Fibroblast of skin of back (primary cell): ENCODE results near the gene IQCF2. TPM values are rescaled to one million over a fixed set of nuclear protein-coding genes. Genes with fewer than 3 reads are reported as not detected.
"Not testable (repeated sequence)": the region's sequence is repeated elsewhere in the genome, so short reads cannot be mapped to it uniquely, and the experiment has no call there.

ENCODE experiments used
- DNase-seq: peaks from one replicate; pipeline ENCODE4 v3.0.0-alpha.2; 2013
- polyA plus RNA-seq, 2 experiments: library from polyadenylated mRNA; unstranded; fragments of 120-200 nt; gene quantifications; one replicate each; pipeline ENCODE4 v1.2.1, GENCODE V29; 2013; ENCODE audit not compliant: insufficient read length in 2 of 2

Gene IQCF2
- not detected for polyA plus RNA-seq (2013, experiment 1 of 2; ENCODE audit: insufficient read length)
- polyA plus RNA-seq (2013, experiment 2 of 2; ENCODE audit: insufficient read length): not detected

DNA sequence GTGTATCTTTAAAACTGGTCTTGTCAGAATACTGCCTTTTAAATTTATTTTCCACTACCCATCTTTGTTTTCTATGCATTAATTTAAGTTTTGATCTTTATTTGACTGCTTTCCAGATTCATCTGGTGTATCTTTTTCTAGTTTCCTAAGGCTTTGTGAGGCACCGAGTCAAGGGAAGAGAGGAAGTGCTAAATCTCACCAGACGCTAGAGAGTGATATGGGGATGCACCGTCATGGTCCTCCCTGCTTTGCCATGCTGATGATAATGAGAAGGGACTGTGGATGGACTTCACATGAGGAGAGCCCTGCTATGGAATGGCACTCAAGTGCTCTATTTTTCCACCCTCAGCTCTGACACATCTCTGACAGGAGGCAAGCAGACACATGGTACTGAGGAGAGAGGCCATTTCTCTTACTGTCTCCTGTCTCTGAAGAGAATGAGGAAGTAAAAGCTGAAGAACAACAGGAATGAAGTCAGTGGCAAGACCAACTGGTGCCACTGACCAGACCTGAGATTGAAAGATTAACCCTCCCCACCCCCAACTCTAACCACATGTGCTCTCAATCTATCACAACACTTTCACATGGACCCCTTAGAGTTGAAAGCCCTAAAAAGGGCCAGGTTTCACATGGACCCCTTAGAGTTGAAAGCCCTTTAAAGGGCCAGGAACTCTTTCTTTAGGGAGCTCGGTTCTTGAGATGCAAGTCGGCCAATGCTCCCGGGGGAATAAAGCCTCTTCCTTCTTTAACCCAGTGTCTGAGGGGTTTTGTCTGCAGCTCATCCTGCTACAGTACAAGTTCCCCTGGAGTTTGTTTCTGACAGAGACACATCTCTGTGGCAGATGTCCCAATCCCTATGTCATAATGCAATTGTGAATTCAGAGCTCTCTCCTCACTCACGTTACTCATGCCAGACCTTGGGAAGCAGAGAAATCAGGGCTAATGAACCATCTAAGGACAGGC is at the start of gene IQCF2:
IQCF2 (plus strand) TSS at position 913 of the 963 bp plus-strand sequence. CDS start 52 bp downstream, outside the sequence.
- DNase-seq: no peak

DNA sequence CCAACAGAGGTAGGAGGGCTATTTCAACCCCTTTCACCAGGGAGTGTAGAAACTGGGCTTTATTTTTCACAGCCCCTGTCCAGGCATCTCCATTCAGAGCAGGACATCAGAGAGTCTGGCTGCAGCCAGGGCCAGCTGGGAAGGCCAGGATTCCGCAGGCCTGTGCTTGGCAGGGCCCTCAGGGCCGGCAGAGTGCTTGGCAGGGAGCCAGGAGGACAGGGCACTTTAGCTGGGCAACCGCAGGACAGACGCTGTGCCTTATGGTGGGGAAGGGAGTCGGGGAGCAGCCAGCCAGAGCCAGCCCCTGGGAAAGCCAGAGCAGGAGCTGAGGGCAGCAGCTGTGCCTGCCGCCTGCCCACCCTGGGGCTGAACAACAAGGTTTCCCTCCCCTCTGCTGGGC is 47.9 kb upstream of the IQCF2 start:
- DNase-seq: no peak

DNA sequence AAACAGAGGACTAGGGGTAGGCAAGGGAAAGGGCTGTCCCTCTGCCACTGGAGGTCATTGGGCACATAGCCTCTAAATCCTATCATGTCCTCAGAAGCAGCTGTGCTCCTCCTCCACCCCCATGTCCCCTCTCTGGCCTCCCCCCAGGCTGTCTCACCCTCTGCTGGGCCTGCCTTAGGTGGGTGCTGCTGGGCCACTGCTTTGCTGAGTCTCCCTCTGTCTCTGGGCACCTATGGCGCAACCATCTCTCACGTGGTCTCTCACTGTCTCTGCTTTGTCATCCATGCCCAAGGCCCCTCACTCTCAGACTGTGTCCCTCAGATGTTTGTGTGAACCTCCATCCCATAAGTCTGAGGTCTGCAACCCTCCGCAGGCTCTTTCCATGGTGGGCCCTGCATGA is 47.4 kb upstream of the IQCF2 start:
- no peak for DNase-seq

DNA sequence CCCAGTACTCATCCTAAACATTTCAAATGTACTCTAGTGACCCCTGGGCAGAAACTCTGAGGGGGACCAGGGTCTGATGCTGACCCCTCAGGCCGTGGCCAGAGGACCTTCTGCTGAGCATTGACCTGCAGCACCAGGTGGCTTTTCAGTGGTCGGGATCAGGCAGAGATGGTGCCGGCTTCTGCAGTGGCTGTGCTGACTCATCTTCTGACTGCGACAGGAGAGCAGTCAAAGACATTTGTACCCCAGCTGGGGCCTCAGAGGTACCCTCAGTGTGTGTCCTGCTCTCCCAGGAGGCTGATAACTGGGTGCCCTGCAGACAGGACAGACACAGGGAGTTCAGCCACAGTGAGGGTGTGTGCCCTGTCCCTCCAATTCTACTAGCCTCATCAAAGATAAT is 45.8 kb upstream of the IQCF2 start:
- no peak for DNase-seq

DNA sequence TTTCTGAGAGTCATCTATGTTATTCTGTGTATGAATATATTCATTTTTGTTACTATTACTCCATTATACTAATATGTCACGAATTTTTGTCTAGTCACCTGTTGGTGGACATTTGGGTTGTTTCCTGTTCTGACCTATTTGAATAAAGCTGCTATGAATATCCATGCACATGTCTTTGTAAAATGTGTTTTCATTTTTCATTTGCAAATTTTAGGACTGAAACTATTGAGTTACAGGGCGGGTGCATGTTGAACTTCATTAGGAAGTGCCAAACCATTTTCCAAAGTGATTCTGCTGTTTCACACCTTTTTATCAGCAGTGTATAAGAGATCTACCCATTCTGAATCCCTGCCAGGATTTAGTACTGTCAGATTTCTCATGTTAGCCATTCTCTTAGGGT is 44.7 kb upstream of the IQCF2 start:
- DNase-seq: no peak

DNA sequence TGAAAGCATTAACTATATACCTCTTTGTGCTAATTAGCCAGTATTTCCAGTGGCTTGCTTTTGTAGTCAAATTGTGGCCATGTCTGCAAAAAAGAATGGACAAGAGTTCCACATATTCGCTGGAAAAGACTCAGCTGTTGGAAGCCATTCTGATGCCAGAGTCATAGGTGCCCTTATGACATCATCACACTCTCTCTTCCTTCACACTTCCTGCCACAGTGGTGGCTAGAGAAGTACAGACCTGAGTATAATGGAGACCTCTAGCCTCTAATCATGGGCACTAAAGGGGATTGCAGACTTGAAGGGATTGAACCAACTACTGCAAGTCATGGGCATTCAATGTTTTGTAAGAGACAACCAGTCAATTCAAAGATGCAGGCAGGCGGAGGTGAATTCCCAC is 44.0 kb upstream of the IQCF2 start:
- DNase-seq: no peak

DNA sequence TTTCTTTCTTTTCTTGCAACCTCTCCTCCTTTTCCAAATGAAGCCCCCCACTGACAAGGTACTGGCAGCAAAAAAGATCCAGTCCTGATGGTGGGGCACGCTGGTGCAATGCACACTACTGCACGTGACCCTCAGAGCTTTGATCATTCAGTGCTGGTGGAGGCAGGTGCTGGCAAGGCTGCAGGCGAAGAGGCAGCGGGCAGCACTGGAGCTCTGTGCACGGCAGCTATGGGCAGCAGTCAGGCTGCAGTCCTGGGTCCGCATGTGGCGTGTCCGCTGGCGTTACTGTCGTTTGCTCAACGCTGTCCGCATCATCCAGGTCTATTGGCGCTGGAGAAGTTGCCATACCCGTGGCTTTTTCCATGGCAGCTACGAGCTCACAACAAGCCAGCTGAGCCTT is 42.3 kb upstream of the IQCF2 start:
- no peak for DNase-seq

DNA sequence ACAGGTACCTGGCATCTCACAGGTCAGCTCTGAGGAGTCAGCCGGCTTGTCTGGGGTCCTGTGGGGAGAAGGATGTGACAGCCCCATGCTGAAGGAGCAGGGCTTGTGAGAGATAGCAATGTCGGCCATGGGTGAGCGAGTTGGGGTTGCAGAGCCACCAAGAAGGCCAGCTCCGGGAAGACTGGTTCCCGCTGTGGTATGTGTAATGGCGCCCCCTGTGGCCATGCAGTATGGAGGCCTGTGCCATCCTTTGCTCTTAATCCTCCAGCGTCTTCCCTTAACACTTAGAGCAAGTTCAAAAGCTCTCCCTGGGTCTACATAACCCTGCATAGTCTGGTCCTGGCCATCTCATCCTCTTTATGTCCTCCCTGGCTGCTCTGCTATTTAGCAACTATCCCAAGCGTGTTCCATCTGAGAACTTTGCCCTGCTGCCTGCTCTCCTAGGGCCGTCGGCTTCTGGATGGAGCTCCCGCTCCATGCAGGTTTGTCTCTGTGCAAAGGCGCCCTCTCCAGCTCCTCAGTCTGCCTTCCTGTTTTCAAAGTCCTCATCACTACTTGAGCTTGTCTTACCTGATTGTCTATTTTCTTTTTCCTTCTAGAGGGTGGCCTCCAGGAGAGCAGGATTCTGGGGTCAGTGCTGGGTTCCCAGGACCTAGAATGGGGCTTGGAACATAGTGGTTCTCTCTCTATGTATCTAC is 41.6 kb upstream of the IQCF2 start:
- no peak for DNase-seq

DNA sequence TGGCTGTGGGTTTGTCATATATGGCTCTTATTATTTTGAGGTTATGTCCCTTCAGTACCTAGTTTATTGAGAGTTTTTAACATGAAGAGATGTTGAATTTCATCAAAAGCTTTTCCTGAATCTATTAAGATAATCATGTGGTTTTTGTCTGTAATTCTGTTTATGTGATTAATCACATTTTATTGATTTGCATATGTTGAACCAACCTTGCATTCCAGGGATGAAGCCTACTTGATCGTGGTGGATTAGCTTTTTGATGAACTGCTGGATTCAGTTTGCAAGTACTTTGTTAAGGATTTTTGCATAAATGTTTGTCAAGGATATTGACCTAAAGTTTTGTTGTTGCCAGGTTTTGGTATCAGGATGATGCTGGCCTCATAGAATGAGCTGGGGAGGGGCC is 33.1 kb upstream of the IQCF2 start:
- DNase-seq: no peak

DNA sequence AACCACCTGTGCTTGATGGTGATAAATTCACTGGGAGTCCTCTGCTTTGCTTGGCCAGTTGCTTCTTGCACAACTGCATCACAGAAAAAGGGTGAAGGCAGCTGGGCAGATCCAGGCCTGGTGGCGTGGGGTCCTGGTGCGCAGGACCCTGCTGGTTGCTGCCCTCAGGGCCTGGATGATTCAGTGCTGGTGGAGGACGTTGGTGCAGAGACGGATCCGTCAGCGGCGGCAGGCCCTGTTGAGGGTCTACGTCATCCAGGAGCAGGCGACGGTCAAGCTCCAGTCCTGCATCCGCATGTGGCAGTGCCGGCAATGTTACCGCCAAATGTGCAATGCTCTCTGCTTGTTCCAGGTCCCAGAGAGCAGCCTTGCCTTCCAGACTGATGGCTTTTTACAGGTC is 31.1 kb upstream of the IQCF2 start:
- no peak for DNase-seq

DNA sequence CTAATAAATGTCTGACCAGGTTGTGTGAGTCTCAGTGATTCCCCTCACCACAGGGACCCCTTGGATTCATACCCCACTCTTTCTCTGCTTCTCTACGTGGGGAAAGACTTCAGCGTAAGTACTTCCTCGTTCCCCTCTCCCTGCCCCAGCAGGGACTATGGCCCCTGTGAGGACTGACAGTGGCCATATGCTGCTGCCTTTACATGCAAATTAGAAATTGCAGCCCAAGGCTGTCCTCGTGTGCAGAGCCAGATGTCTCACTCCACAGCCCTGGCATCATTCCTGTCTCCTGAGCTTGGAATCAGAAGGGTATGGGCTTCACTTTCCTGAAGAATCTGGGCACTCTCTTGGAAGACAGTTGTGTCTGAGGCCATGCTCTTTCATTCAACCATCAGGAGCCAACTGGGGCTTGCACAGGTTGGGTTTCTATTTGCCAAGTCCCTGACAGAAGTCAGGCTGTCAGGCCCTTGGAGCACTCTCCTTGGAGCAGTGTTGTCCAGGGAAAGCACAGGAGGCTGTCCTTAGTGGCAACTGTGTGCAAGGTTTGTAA is 30.5 kb upstream of the IQCF2 start:
- no peak for DNase-seq

DNA sequence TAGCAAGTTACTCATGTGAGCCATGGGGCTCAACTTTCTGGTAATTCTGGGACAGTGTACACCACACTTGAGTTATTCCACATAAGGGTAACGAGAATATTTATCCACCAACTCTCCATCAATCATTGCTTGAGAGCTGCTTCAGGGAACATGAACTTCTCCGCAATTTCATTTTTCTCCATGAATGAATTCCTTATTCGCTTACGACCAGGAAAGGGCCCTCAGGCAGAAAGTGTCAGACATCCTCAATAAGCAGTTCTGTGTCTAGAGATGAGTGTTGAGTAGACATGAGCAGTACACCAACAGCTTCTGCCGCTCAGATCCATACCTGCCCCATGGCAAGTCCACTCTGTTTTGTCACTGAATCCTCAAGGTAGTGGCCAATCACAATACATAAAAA is 24.8 kb upstream of the IQCF2 start:
- DNase-seq: no peak

DNA sequence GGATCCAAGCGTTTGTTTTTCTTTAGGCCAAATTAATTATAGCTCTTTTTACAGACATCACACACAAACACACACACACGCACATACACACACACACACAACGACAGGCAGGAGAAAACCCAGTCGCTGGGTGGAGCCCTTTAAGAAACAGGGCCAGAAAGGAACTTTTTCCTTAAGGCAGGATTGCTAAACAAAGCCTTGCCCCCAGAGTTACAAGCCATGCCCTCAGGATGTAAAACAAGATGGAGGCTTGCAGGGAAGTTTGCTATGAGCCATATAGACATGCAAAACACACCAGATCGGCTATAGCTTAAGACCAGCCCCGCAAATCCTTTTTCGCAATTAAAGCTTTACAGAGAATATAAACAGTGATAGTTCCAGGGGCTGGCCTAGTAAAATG is 16.3 kb upstream of the IQCF2 start:
- no peak for DNase-seq

DNA sequence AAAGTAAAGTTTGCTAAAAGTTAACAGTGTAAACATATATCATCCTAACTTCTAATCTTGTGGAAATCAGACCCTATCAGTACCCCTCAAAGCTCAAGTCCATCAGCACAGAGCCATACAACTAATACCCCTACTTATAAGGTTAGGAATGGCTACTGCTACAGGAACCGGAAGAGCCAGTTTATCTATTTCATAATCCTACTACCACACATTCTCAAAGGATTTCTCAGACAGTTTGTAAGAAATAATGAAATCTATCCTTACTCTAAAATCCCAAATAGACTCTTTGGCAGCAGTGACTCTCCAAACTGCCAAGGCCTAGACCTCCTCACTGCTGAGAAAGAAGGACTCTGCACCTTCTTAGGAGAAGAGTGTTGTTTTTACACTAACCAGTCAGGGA is 6.0 kb upstream of the IQCF2 start:
- not testable (repeated sequence) for DNase-seq

DNA sequence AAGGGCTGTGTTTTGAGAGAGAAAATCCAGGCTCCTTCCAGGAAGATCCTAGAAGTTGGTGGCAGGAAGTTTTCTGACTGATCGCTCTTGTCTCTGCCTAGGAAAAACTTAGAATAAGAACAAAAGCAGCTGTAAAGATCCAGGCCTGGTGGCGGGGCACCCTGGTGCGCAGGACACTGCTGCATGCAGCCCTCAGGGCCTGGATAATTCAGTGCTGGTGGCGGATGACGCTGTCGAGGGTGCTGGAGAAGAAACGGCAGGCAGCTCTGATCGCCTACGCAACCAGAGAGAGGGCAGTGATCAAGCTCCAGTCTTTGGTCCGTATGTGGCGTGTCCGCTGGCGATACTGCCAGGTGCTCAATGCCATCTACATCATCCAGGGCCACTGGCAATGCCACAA is 1.5 kb downstream of the IQCF2 start:
- no peak for DNase-seq

DNA sequence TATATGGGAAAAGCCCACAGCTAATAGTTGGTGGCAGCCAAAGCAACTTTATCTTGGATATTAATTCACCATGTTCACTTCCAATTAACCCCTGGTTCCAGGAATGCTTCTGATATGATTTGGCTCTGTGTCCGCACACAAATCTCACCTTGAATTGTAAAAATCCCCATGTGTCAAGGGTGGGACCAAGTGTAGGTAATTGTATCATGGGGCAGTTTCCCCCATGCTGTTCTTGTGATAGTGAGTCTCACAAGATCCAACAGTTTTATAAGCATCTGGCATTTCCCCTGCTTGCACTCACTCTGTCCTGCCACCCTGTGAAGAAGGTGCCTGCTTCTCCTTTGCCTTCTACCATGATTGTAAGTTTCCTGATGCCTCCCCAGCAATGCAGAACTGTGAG is 7.5 kb downstream of the IQCF2 start:
- not testable (repeated sequence) for DNase-seq

DNA sequence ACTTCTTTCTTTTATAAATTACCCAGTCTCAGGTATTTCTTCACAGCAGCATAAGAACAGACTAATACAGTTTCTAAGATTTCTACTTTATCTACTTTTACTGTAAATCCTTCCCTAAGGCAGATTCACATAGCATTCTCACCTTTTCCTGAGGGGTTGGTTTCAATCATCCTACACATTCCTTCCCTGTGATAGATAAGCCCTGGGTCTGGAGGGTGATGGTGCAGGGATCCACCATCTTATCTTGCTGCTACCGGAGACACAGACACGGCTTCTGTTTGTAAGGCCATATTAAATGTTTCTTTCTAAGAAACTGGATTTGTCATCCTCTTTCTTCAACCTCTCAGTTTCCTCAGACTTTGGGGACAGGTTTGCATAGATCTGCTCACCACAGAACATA is 7.9 kb downstream of the IQCF2 start:
- DNase-seq: no peak

DNA sequence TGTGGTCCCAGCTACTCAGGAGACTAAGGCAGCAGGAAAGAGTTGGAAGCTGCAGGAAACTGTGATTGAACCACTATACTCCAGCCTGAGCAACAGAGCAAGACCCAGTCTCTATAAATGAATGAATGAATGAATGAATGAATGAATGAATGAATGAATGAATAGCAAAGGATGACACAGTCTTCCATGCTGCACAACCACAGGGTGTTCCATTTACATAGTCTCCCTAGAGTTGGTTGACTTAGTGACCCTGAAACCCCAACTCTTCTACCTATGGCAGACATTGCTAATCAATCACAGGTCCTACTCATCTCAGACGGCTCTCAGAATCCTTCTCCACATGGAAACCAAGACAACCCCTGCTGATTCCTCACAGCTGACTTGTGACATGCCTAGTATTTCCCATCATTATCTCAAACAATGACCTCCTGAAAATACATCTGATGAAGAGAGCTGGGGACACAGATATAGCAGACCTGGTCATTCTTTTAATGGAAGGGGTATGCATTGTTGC is 11.9 kb downstream of the IQCF2 start:
- no peak for DNase-seq

DNA sequence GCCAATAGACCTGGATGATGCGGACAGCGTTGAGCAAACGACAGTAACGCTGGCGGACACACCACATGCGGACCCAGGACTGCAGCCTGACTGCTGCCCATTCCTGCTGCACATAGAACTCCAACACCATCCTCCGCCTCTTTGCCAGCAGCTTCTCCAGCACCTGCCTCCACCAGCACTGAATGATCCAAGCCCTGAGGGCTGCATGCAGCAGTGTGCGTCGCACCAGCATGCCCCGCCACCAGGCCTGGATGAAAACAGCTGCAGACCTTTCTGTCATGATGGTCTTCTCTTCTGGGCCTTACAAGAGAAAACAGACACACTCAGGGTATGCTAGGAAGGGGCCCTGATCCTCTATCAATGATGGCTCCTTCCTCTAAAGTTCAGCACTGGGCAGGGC is 12.5 kb downstream of the IQCF2 start:
- no peak for DNase-seq

DNA sequence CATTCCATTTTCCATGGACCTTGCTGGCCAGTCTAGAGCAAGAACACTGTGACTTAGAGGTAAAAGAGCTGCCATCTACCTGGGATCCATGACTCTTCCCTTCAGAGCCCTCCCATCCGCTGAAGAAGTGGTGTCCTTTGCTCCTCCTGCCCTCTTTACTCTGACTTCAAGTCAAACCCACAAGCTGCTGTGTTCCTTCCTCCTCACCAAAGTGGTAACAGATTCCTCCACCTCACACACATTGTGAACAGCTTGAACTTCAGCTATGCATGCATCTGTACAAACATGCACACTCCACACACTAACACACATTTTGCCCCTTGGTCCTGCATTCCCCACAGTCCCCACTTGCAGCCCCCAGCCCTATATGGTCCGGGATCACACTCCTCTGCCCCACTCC is 13.0 kb downstream of the IQCF2 start:
- no peak for DNase-seq

DNA sequence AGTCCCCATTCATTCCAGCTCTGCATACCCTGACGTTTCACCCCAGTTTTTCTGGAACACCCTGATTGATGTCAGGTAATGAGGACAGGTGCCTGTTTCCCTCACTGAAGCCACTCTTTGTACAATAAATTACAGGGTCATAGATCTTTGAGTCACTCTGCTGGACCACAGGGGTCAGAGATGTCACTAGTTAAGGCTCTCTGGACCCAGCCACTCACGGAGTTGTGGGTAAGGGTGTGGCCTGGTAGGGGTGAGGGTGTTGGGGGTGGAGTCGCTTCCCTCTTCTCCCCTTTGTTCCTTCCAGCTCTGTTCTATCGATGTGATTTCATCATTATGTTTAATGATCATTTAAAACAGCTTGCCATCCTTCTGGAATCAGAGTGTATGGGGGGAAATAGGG is 13.5 kb downstream of the IQCF2 start:
- no peak for DNase-seq

DNA sequence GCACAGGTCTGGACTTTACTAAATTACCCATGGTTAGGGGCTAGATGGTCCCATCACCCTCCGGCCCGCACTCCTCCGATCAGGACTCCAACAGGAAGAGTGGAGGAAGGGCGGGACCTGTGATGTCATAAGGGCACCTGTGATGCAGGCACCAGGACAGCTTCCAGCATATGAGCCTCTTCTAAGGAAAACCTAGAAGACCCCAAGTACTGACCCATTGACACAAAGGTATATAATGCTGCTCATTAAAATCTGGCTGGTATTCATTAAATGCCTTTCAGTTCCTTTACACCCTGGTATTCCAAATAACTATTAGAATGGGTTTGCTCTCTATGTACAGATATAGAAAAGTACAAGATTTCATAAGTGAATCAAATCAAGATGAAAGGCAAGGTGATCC is 14.1 kb downstream of the IQCF2 start, which contains the start of gene IQCF5:
IQCF5 (minus strand) TSS at position 101 of the 400 bp plus-strand sequence; CDS start at position 31, 70 bp downstream.
- no peak for DNase-seq

DNA sequence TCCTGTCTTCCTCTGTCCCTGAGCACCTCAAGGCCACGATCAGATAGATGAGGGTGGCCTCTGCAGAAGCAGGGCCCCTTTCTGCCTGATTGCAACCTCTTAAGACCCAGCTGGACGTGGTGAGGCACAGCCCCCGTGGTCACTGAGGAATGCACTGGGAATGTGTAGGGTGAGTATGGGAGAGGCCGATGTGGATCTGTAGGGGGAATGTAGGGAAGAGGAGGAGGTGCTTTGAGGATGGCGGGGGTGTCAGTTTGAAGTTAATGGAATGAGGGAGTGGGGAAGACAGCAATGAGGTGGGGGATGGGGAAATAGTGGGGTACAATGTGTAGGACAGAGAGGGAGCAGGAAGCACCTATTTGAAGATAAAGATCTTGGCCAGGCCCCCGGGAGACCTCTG is 14.8 kb downstream of the IQCF2 start:
- DNase-seq: no peak
